Fibroblast of lung (primary cell): Measurements from ENCODE around the gene IFT22. TPM values are rescaled to one million over a fixed set of nuclear protein-coding genes. Genes with fewer than 3 reads are reported as not detected.

Source experiments
- polyA plus RNA-seq, 2 donors: library from polyadenylated mRNA; depleted of rRNA in 1 of 2; stranded (reverse) in 1 of 2; unstranded in 1 of 2; fragments of >200 nt; gene quantifications; 2 replicates each; pipeline ENCODE4 v1.2.1, GENCODE V29; 2011 to 2012; ENCODE audit warnings: missing spikeins in 1 of 2
- total RNA-seq: library from RNA; depleted of rRNA; stranded (reverse); fragments of >200 nt; gene quantifications from 2 replicates; pipeline ENCODE4 v1.2.1, GENCODE V29; 2014

The IFT22 gene
- total and polyA plus RNA-seq, 2 donors (not counting 1 experiment from before 2014, with no cell fraction given) = 19.8 to 34.2 TPM

Other genes starting within 250 kb of the IFT22 start
- gene TRIM56, start 236.3 kb downstream of the IFT22 start, total RNA-seq = 21.8 and 27.6 TPM in 2 replicates
- gene TRIM56, start 236.3 kb downstream of the IFT22 start, polyA plus RNA-seq = 4.7 and 6.0 TPM in 2 replicates
- gene SERPINE1, start 194.7 kb downstream of the IFT22 start, total RNA-seq = 41.3 and 167 TPM in 2 replicates
- gene SERPINE1, start 194.7 kb downstream of the IFT22 start, polyA plus RNA-seq = 679 and 1,153 TPM in 2 replicates
- gene AP1S1, start 167.3 kb downstream of the IFT22 start, total RNA-seq = 127 and 139 TPM in 2 replicates
- 128 and 185 TPM in 2 replicates for gene AP1S1, start 167.3 kb downstream of the IFT22 start, polyA plus RNA-seq
- gene VGF, start 156.2 kb downstream of the IFT22 start, total RNA-seq = 0.26 and 0.66 TPM in 2 replicates
- gene VGF, start 156.2 kb downstream of the IFT22 start, polyA plus RNA-seq = 0.14 TPM in 1 of 2 replicates, not detected in the other
- not detected in 2 replicates for gene NAT16, start 141.5 kb downstream of the IFT22 start, total RNA-seq
- gene NAT16, start 141.5 kb downstream of the IFT22 start, polyA plus RNA-seq = not detected in 2 replicates
- not detected in 2 replicates for gene MOGAT3, start 120.8 kb downstream of the IFT22 start, total RNA-seq
- not detected in 2 replicates for gene MOGAT3, start 120.8 kb downstream of the IFT22 start, polyA plus RNA-seq
- gene PLOD3, start 104.2 kb downstream of the IFT22 start, total RNA-seq = 52.4 and 89.0 TPM in 2 replicates
- gene PLOD3, start 104.2 kb downstream of the IFT22 start, polyA plus RNA-seq = 86.0 and 106 TPM in 2 replicates
- 62.1 and 62.9 TPM in 2 replicates for gene ZNHIT1, start 103.6 kb downstream of the IFT22 start, total RNA-seq
- gene ZNHIT1, start 103.6 kb downstream of the IFT22 start, polyA plus RNA-seq = 33.9 and 36.6 TPM in 2 replicates
- 2.6 and 3.1 TPM in 2 replicates for gene CLDN15, start 84.0 kb downstream of the IFT22 start, total RNA-seq
- 1.6 and 1.8 TPM in 2 replicates for gene CLDN15, start 84.0 kb downstream of the IFT22 start, polyA plus RNA-seq
- 148 and 169 TPM in 2 replicates for gene FIS1, start 76.7 kb downstream of the IFT22 start, total RNA-seq
- gene FIS1, start 76.7 kb downstream of the IFT22 start, polyA plus RNA-seq = 297 and 347 TPM in 2 replicates
- gene COL26A1, start 41.1 kb upstream of the IFT22 start, total RNA-seq = not detected in 2 replicates
- 0.06 TPM in 1 of 2 replicates, not detected in the other for gene COL26A1, start 41.1 kb upstream of the IFT22 start, polyA plus RNA-seq